GM06990 (cell line): ENCODE results near the gene KLHL17.
"Not testable (repeated sequence)": the region's sequence is repeated elsewhere in the genome, so short reads cannot be mapped to it uniquely, and the experiment has no call there.

Experiments used
- DNase-seq: peaks from one replicate; pipeline ENCODE4 v3.0.0-alpha.2; 2011; ENCODE audit not compliant: insufficient read length; ENCODE audit errors: extremely low read depth
- H3K27me3 ChIP-seq: replicated peaks from 2 replicates; pipeline ENCODE4 v1.6.0; 2011; ENCODE audit warnings: low read length; ENCODE audit not compliant: control insufficient read depth, insufficient read depth
- H3K36me3 ChIP-seq: 2 replicates; pipeline ENCODE4 v1.5.1; 2011; ENCODE audit warnings: low read length; ENCODE audit not compliant: control insufficient read depth, insufficient read depth
- H3K4me3 ChIP-seq: replicated peaks from 2 replicates; pipeline ENCODE4 v1.5.1; 2011; ENCODE audit warnings: low read depth, mild to moderate bottlenecking, control low read depth, low read length
- TF ChIP-seq, protein P1 (sequence below): IDR thresholded peaks from 2 replicates; pipeline ENCODE4 v1.5.1; 2011; ENCODE audit warnings: low read length, control low read depth, mild to moderate bottlenecking, inconsistent platforms; ENCODE audit not compliant: insufficient read depth, poor library complexity, severe bottlenecking

KLHL17 gene

GRCh38 chr1:945688-946556 lies 14.5 kb upstream of the KLHL17 start:
- no peak for DNase-seq
- TF ChIP-seq, protein P1, sequence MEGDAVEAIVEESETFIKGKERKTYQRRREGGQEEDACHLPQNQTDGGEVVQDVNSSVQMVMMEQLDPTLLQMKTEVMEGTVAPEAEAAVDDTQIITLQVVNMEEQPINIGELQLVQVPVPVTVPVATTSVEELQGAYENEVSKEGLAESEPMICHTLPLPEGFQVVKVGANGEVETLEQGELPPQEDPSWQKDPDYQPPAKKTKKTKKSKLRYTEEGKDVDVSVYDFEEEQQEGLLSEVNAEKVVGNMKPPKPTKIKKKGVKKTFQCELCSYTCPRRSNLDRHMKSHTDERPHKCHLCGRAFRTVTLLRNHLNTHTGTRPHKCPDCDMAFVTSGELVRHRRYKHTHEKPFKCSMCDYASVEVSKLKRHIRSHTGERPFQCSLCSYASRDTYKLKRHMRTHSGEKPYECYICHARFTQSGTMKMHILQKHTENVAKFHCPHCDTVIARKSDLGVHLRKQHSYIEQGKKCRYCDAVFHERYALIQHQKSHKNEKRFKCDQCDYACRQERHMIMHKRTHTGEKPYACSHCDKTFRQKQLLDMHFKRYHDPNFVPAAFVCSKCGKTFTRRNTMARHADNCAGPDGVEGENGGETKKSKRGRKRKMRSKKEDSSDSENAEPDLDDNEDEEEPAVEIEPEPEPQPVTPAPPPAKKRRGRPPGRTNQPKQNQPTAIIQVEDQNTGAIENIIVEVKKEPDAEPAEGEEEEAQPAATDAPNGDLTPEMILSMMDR: no peak
- Histone ChIP-seq H3K4me3 (no peak overlapping the region), H3K36me3 (peaks cover 38% of the 10 kb centered on the region), H3K27me3 (no peaks in the 10 kb centered on the region; the same call in 1 of the 2 replicates)

GRCh38 chr1:946811-947210 lies 13.6 kb upstream of the KLHL17 start:
- H3K27me3 ChIP-seq, H3K4me3 ChIP-seq, DNase-seq: not testable (repeated sequence)
- H3K36me3 ChIP-seq: peaks cover 42% of the 10 kb centered on the region

GRCh38 chr1:947958-948357 lies 12.4 kb upstream of the KLHL17 start:
- no peaks in the 10 kb centered on the region for H3K27me3 ChIP-seq
- no peak for DNase-seq
- TF ChIP-seq, protein P1: no peak
- no peak overlapping the region for H3K4me3 ChIP-seq
- H3K36me3 ChIP-seq: peaks cover 52% of the 10 kb centered on the region

GRCh38 chr1:950268-950667 lies 10.1 kb upstream of the KLHL17 start:
- TF ChIP-seq, protein P1: no peak
- Histone ChIP-seq H3K36me3 (peaks cover 60% of the 10 kb centered on the region), H3K27me3 (no peaks in the 10 kb centered on the region), H3K4me3 (no peak overlapping the region)
- DNase-seq: no peak

DNA sequence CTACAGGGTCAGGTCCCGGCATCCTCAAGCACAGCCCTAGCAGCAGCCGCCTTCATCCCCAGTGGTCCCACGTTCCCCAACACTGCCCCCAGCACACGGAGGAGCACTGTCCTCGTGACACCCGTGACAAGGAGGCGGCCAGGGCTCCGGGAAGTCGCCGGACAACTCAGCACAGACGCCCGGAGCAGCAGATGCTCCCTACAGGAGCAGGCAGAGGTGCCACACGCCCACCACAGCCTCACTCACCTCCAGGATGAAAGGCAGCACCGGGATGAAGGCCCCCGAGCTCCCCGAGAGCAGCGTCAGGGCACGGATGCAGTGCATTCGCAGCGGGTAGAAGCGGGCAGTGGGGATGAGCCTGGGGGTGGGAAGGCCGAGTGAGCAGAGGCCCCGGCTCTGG lies 9.5 kb upstream of the KLHL17 start:
- Histone ChIP-seq H3K36me3 (peaks cover 60% of the 10 kb centered on the region), H3K4me3 (no peak overlapping the region), H3K27me3 (no peaks in the 10 kb centered on the region)
- no peak for DNase-seq
- TF ChIP-seq, protein P1: no peak

DNA sequence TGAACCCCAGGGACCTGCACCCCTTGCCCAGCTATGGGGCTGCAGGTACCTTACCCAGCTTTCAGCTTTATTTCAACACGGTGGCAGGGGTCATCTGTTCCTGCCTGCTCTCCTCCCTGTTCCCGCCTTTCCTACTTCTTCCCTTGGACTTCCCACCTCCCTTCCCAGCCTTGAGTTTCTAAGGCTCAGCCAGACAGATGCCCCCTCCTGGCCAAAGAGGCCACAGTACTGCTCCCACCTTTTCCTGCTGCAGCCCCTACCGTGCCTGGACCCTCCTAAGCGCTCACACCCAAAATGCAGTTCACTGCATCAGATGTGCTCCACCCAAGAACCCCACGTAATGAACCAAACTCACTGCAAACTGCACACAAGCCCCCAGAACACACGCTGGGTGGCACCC lies 9.0 kb upstream of the KLHL17 start:
- Histone ChIP-seq H3K4me3 (no peak overlapping the region), H3K36me3 (peaks cover 59% of the 10 kb centered on the region), H3K27me3 (no peaks in the 10 kb centered on the region)
- TF ChIP-seq, protein P1: no peak
- DNase-seq: no peak
